Measurements from ENCODE around the gene AKNAD1.

Gene AKNAD1, protein sequence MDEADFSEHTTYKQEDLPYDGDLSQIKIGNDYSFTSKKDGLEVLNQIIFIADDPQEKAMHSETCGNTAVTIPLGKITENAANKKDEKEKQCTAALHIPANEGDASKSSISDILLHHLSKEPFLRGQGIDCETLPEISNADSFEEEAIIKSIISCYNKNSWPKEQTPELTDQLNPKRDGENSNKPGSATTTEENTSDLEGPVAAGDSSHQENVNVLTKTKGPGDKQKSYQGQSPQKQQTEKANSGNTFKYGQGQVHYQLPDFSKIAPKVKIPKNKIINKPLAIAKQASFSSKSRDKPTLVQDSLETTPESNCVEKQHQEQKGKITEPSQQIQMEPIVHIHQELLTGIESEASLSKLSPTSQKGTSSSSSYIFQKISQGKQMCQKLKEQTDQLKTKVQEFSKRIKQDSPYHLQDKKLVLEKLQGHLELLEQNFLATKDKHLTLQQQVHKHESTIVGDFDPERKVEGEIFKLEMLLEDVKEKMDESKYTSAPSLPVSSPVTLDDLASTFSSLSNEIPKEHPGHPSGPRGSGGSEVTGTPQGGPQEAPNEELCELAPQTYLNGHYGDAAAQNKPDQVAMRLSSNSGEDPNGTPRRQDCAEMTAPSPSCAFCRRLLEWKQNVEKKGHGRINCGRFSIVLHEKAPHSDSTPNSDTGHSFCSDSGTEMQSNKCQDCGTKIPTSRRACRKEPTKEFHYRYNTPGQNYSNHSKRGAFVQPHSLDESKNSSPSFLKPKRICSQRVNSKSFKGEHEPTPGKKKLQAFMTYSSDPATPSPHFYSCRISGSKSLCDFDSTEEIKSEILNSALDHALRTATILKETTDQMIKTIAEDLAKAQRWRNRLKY

DNA sequence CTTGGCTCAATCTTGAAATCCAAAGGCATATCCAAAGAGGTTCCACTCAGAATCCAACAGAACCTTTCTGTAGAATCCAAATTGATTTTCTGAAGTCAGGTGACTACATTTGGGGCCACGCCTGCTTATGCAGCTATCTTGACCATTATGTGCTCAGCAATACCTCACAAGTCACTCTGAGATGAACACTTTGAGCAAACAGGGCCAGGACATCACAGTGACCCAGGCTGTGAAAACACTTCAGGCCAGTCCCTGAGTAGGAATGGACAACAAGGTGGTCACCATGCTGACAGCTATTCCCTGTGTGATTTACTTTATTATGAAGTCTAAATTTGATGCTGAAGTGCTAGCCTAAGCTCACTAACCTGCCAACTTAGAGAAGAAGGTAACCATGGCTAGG lies at the start of gene AKNAD1:
TSS of gene AKNAD1 (minus strand) at position 101 of the 400 bp plus-strand sequence. CDS start 4,430 bp downstream, outside the sequence.
- TF ChIP-seq, protein P1, sequence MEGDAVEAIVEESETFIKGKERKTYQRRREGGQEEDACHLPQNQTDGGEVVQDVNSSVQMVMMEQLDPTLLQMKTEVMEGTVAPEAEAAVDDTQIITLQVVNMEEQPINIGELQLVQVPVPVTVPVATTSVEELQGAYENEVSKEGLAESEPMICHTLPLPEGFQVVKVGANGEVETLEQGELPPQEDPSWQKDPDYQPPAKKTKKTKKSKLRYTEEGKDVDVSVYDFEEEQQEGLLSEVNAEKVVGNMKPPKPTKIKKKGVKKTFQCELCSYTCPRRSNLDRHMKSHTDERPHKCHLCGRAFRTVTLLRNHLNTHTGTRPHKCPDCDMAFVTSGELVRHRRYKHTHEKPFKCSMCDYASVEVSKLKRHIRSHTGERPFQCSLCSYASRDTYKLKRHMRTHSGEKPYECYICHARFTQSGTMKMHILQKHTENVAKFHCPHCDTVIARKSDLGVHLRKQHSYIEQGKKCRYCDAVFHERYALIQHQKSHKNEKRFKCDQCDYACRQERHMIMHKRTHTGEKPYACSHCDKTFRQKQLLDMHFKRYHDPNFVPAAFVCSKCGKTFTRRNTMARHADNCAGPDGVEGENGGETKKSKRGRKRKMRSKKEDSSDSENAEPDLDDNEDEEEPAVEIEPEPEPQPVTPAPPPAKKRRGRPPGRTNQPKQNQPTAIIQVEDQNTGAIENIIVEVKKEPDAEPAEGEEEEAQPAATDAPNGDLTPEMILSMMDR (IDR thresholded peaks at IDR 0.05; ENCODE audit: extremely low read depth, missing control alignments) = no peak
- DNase-seq (ENCODE audit: low spot score) = no peak

DNA sequence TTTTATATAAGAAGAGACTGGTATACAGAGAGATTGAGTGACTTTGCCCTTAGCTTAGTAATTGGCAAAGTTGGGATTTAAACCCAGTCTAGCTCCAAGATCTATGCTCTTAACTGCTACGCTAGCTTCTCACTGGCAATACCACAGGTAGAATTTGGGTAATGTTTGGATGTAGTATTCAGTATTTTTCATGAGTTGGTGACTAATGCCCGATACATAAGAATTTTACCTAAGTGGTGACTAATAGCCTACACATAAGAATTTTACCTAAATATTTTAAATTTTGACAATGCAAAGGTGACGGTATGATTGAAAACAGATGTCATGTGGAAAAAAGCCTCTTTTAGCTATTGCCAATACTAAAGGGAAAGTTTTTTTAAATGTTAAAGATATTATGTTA lies 44.2 kb upstream of the AKNAD1 start:
- TF ChIP-seq, protein P1 (IDR thresholded peaks at IDR 0.05; ENCODE audit: extremely low read depth, missing control alignments) = no peak
- no peak for DNase-seq (ENCODE audit: low spot score)

DNA sequence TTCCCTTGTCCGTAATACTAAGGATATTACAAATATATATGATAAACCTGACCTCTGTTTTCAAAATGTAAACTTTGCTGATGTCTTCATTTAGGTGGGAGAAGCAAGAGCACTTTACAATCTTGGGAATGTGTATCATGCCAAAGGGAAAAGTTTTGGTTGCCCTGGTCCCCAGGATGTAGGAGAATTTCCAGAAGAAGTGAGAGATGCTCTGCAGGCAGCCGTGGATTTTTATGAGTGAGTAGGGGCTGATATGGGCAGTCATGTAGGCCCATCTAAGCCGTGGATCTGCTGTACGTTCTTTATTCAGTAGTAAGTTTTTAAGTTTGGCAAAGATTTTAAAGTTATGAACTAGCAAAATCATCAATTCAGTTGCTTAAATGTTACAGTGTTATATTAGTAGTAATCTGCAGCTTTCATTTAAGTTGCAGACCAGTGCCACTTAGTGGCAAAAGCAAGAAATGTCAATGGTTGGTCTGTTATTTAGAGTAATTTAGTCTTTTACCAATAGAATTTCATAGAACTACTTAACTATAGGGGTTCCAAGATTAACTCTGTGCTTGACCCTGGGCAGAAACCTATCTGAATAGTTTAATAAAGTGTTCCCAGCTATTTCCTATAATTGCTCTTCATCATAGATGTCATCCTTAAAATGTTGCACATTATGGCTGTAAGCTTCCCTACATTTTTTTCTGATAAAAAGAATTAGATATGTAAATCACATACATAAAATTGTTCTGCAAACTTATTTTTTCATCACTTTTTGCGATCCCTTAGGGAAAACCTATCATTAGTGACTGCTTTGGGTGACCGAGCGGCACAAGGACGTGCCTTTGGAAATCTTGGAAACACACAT lies 41.2 kb upstream of the AKNAD1 start:
- TF ChIP-seq, protein P1 (IDR thresholded peaks at IDR 0.05; ENCODE audit: extremely low read depth, missing control alignments) = peak; percentile 48
- DNase-seq (ENCODE audit: low spot score) = peak; percentile 45

DNA sequence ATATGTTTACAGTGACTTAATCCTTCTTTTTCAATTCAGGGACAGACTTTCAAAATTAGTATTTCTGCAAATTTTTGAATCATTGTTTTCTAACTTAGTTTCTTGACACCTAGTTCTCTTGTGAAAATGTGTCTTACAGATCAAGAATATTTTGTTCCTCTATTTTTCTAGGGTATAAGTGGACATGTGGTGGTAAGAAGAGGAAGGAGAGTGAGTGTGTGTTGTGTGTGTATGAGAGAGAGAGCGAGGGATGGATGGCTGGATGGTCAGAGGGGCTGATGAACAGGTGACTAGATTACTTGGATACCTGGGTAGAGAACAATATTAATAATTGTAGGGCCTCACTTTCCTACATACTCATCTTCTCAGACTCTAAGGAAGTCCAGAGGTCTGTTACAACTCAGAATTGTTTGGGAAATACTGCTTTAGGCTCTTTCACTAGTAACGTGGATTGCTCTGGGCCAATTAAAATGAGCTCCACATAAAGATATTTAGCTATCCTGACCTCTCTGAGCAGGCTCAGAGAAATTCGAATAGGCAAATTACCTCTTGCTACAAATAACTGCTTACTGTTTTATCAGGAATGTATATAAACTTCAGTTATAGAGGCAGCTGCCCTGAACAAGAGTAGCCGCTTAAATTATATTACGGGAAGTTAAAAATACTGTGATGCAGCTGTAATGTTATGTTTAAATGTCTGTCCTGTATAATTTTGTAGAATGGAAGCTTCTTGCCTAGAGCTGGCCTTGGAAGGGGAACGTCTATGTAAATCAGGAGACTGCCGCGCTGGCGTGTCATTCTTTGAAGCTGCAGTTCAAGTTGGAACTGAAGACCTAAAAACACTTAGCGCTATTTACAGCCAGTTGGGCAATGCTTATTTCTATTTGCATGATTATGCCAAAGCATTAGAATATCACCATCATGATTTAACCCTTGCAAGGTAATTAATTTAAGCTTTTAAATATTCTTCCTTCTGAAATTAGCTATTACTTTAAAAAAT lies 39.6 kb upstream of the AKNAD1 start:
- TF ChIP-seq, protein P1 (IDR thresholded peaks at IDR 0.05; ENCODE audit: extremely low read depth, missing control alignments) = no peak
- no peak for DNase-seq (ENCODE audit: low spot score)

DNA sequence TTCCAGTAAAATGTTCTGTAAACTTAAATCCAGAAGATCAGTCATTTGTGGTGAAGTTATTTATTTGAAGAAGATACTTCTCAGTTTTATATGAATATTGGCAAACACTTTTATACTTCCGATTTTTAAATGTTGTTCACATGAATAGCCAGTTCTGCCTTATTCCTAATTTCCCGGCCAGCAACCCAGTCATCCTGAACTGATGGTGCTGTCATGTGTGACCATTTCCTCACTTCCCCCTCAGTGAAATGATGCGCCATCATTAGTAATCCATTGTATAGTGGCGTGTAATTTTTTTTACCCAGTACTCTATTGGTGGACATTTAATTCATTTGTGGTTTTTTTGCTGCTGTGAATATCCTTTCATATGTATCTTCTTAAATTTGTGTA lies 36.2 kb upstream of the AKNAD1 start:
- no peak for DNase-seq (ENCODE audit: low spot score)
- TF ChIP-seq, protein P1 (IDR thresholded peaks at IDR 0.05; ENCODE audit: extremely low read depth, missing control alignments) = no peak

All from GM20000 (cell line).